Upper lobe of left lung (tissue), 6 donors: ENCODE results near the gene CIC. TPM values are rescaled to one million over a fixed set of nuclear protein-coding genes. Genes with fewer than 3 reads are reported as not detected.
A peak's percentile ranks its signal among the peaks of the same experiment; 100 is the strongest.

Source experiments
- ATAC-seq, 2 donors: fragments of 200-7000 bp; cut with Tn5 transposase; one replicate each; pipeline ENCODE4 v1.9.1; 2022; ENCODE audit warnings: mild to moderate bottlenecking in 2 of 2, moderate library complexity in 2 of 2; ENCODE audit not compliant: low FRiP score in 2 of 2
- DNase-seq, 2 donors: peaks; one replicate each; pipeline ENCODE4 v3.0.0-alpha.2; 2019 to 2020
- H3K27ac ChIP-seq, 4 donors: fragments of 200-600 bp; sonication (generic); one replicate each; pipeline ENCODE4 v1.5.1; 2016 to 2019
- H3K27me3 ChIP-seq, 4 donors: fragments of 200-600 bp; sonication (generic); one replicate each; pipeline ENCODE4 v1.5.1; 2017 to 2019
- H3K36me3 ChIP-seq, 4 donors: fragments of 200-600 bp; sonication (generic); one replicate each; pipeline ENCODE4 v1.5.1; 2016 to 2019
- H3K4me1 ChIP-seq, 4 donors: fragments of 200-600 bp; sonication (generic); one replicate each; pipeline ENCODE4 v1.5.1; 2018 to 2019
- H3K4me3 ChIP-seq, 4 donors: fragments of 200-600 bp; sonication (generic); one replicate each; pipeline ENCODE4 v1.5.1; 2017 to 2019; ENCODE audit warnings: mild to moderate bottlenecking in 2 of 4, moderate library complexity in 1 of 4
- H3K9me3 ChIP-seq, 4 donors: fragments of 200-600 bp; sonication (generic); one replicate each; pipeline ENCODE4 v1.5.1; 2018 to 2019
- CTCF ChIP-seq, 6 experiments: fragments of 450-650 bp in 4 of 6; fragments of 200-600 bp in 2 of 6; sonication (generic) in 2 of 6; IDR thresholded peaks; one replicate each; pipeline ENCODE4 v1.5.1; 2016 to 2019; ENCODE audit warnings: antibody characterized with exemption in 6 of 6
- EP300 ChIP-seq, 4 donors: sonication (generic); formaldehyde crosslinking; IDR thresholded peaks; one replicate each; pipeline ENCODE4 v1.5.1; 2017; ENCODE audit warnings: antibody characterized with exemption in 4 of 4, control low read depth in 2 of 4
- POLR2A ChIP-seq, 4 donors: fragments of 450-650 bp; IDR thresholded peaks; one replicate each; pipeline ENCODE4 v1.5.1; 2016 to 2017; ENCODE audit warnings: antibody characterized with exemption in 4 of 4, mild to moderate bottlenecking in 2 of 4
- POLR2AphosphoS5 ChIP-seq, 2 donors: sonication (generic); formaldehyde crosslinking; IDR thresholded peaks; one replicate each; pipeline ENCODE4 v1.5.1; 2017; ENCODE audit warnings: antibody characterized with exemption in 2 of 2
- WGBS, 2 donors: methylation state at CpG; one replicate each; pipeline ENCODE4 v1.1.5; 2017 to 2018; 5-methylcytosine and 5-hydroxymethylcytosine counted together
- total RNA-seq, 6 donors: library from RNA; depleted of rRNA in 4 of 6; stranded (reverse); fragments of >200 nt in 4 of 6; gene quantifications; one replicate each; pipeline versions ENCODE4 v1.1.0 to v1.2.1, GENCODE V29; 2016 to 2021
- donor health status: DM: no; HTN: no; CAD: no; lungs with moderate emphysema.
- donor health status: DM: no; HTN: yes; CAD: no; lungs with severe emphysema.

The CIC gene
- total RNA-seq, 6 donors from 2014 or later, result 52.6 to 170 (median 77.7) TPM

GRCh38 chr19:42276284-42276683 is 7.2 kb downstream of the CIC start:
- 39 to 60% methylated on average over 1 to 3 of the region's 3 CpGs for WGBS, 2 donors
- no peak for ATAC-seq
- Histone ChIP-seq H3K27ac (peak overlapping the region in 2 of 4 donors; percentile 96 to 99), H3K9me3 (no peaks in the 10 kb centered on the region), H3K4me1 (peaks cover 51 to 85% (median 59%) of the 10 kb centered on the region in 4 donors), H3K4me3 (no peak overlapping the region), H3K36me3 (peaks cover 17 to 49% (median 33%) of the 10 kb centered on the region in 4 donors), H3K27me3 (no peaks in the 10 kb centered on the region)
- TF ChIP-seq POLR2AphosphoS5 (IDR thresholded peaks at IDR 0.05), result no peak
- TF ChIP-seq EP300 (IDR thresholded peaks at IDR 0.05), result no peak
- no peak for TF ChIP-seq CTCF (IDR thresholded peaks at IDR 0.05)
- no peak for TF ChIP-seq POLR2A (IDR thresholded peaks at IDR 0.05)
- DNase-seq, result no peak

DNA sequence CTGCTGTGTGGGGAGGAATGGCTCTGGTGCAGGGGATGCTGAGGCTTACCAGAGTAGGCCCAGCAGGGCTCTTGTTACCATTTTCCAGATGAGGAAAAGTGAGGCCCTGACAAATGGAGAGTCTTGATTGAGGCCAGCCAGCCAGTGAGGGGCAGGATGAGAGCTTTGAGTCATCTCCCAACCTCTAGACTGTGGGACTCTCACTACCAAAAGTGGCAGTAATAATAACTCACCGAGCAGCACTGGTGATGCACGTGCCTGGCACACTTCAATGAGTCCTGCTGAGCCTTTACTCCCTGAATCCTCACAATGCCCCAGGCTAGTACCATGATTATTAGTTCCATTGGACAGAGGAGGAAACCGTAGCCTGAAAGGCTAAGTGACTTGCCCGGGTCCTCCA is 7.8 kb downstream of the CIC start:
- WGBS, 2 donors, result 91% methylated on average over 4 of the region's 4 CpGs; no CpG with 5 or more reads in 1 of the 2 donors
- no peak for DNase-seq
- TF ChIP-seq POLR2AphosphoS5 (IDR thresholded peaks at IDR 0.05) (no peak), EP300 (IDR thresholded peaks at IDR 0.05) (no peak), POLR2A (IDR thresholded peaks at IDR 0.05) (no peak), CTCF (IDR thresholded peaks at IDR 0.05) (no peak)
- Histone ChIP-seq H3K4me3 (no peak overlapping the region), H3K36me3 (peaks cover 17 to 47% (median 32%) of the 10 kb centered on the region in 4 donors), H3K4me1 (peaks cover 51 to 85% (median 61%) of the 10 kb centered on the region in 4 donors), H3K27ac (peak overlapping the region in 2 of 4 donors; percentile 96 to 99), H3K9me3 (no peaks in the 10 kb centered on the region), H3K27me3 (no peaks in the 10 kb centered on the region)
- no peak for ATAC-seq

DNA sequence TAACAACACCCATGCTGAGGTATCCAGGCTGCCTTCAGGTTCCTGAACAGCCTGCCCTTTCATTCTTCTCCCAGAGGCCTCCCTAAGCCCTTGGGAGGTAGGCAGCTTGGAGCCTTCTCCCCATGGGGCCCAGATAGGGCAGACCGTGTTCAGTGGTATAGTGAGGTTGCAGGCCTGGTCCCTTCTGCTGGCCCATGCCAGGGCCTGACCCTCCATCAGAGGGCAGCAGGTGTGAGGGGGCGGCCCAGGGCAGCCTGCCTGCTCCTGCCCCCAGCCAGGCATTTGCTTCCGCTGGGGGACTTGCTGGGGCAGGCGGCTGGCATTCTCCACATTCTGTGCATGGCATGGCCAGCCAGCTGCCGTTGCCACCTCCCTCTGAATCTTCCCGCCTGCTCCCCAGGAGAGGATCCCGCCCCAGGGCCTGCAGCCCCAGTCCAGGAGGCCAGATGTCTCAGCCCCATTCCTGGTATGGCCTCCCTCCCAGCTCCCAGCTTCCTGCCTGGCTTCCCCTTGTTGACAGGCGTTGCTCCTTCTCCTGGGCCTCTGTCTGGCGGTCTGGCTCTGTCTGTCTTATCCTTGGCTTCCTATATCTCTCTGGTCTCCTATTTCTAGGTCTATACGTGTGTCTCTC is 8.9 kb downstream of the CIC start:
- DNase-seq (peak; percentile 28 to 75), ATAC-seq (no peak)
- H3K27me3 ChIP-seq, result no peaks in the 10 kb centered on the region
- H3K9me3 ChIP-seq, result no peaks in the 10 kb centered on the region
- no peak for TF ChIP-seq CTCF (IDR thresholded peaks at IDR 0.05)
- no peak for TF ChIP-seq EP300 (IDR thresholded peaks at IDR 0.05)
- TF ChIP-seq POLR2A (IDR thresholded peaks at IDR 0.05), result no peak
- no peak for TF ChIP-seq POLR2AphosphoS5 (IDR thresholded peaks at IDR 0.05)
- WGBS, 2 donors, result 40 to 46% methylated on average over 3 to 10 of the region's 10 CpGs
- peaks cover 14 to 36% (median 21%) of the 10 kb centered on the region in 4 donors for H3K36me3 ChIP-seq
- H3K4me1 ChIP-seq, result peaks cover 62 to 93% (median 72%) of the 10 kb centered on the region in 4 donors
- peak overlapping the region; percentile 96 to 99 (median 96) for H3K27ac ChIP-seq
- H3K4me3 ChIP-seq, result no peak overlapping the region

- peak overlapping the region in 1 of 4 donors; percentile 88 for H3K4me3 ChIP-seq
- DNase-seq (peak in 1 of 2 donors; percentile 20), ATAC-seq (no peak)
- TF ChIP-seq CTCF (IDR thresholded peaks at IDR 0.05) (no peak), POLR2A (IDR thresholded peaks at IDR 0.05) (no peak), POLR2AphosphoS5 (IDR thresholded peaks at IDR 0.05) (no peak), EP300 (IDR thresholded peaks at IDR 0.05) (no peak)
- H3K27ac ChIP-seq, result peak overlapping the region; percentile 96 to 99 (median 96)
- H3K4me1 ChIP-seq, result peaks cover 67 to 99% (median 78%) of the 10 kb centered on the region in 4 donors
- no peaks in the 10 kb centered on the region for H3K27me3 ChIP-seq
- 53 to 66% methylated on average over 5 of the region's 5 CpGs for WGBS, 2 donors
- peaks cover 10 to 29% (median 14%) of the 10 kb centered on the region in 4 donors for H3K36me3 ChIP-seq
- no peaks in the 10 kb centered on the region for H3K9me3 ChIP-seq
Observed at GRCh38 chr19:42278452-42279154, 9.6 kb downstream of the CIC start.
